Stimulated activated CD4-positive, alpha-beta T cell treated with anti-CD3 and anti-CD28 coated beads, TNF-alpha, amount 100 ng/mL, for 48 hours (primary cell): ENCODE data around the gene FOXK1.
A peak's percentile ranks its signal among the peaks of the same experiment; 100 is the strongest.

Experiments
- DNase-seq, 3 donors: peaks; one replicate each; pipeline ENCODE4 v3.0.0-alpha.2; 2020; ENCODE audit warnings: low read depth in 3 of 3

The FOXK1 gene

GRCh38 chr7:4699841-4700240 is 17.7 kb downstream of the FOXK1 start:
- DNase-seq: no peak

- peak in 1 of 3 donors; percentile 8 for DNase-seq
Observed at GRCh38 chr7:4700577-4701235, 18.6 kb downstream of the FOXK1 start.

- DNase-seq: no peak
Observed at GRCh38 chr7:4702961-4703512, 20.9 kb downstream of the FOXK1 start.

GRCh38 chr7:4703532-4703931 is 21.4 kb downstream of the FOXK1 start:
- DNase-seq: no peak

- no peak for DNase-seq
Observed at GRCh38 chr7:4706384-4707216, 24.5 kb downstream of the FOXK1 start.

- DNase-seq: no peak
Observed at GRCh38 chr7:4707217-4707741, 25.2 kb downstream of the FOXK1 start.

GRCh38 chr7:4707980-4708411 is 25.9 kb downstream of the FOXK1 start:
- DNase-seq: no peak

GRCh38 chr7:4709187-4709586 is 27.1 kb downstream of the FOXK1 start:
- no peak for DNase-seq

- no peak for DNase-seq
Observed at GRCh38 chr7:4711093-4711492, 29.0 kb downstream of the FOXK1 start.

- DNase-seq: no peak
Observed at GRCh38 chr7:4711634-4712033, 29.5 kb downstream of the FOXK1 start.

GRCh38 chr7:4712281-4713182 is 30.4 kb downstream of the FOXK1 start:
- DNase-seq: no peak

- DNase-seq: no peak
Observed at GRCh38 chr7:4713183-4713784, 31.2 kb downstream of the FOXK1 start.

- no peak for DNase-seq
Observed at GRCh38 chr7:4714161-4714700, 32.1 kb downstream of the FOXK1 start.

- no peak for DNase-seq
Observed at GRCh38 chr7:4714767-4715409, 32.8 kb downstream of the FOXK1 start.

GRCh38 chr7:4715410-4715776 is 33.3 kb downstream of the FOXK1 start:
- no peak for DNase-seq

GRCh38 chr7:4716946-4717795 is 35.1 kb downstream of the FOXK1 start:
- no peak for DNase-seq

GRCh38 chr7:4718075-4718474 is 36.0 kb downstream of the FOXK1 start:
- DNase-seq: no peak

- DNase-seq: no peak
Observed at GRCh38 chr7:4720225-4720624, 38.1 kb downstream of the FOXK1 start.

- DNase-seq: no peak
Observed at GRCh38 chr7:4722308-4722707, 40.2 kb downstream of the FOXK1 start.
